Heart left ventricle (tissue), 16 donors: ENCODE data around the gene HGS. TPM values are rescaled to one million over a fixed set of nuclear protein-coding genes. Genes with fewer than 3 reads are reported as not detected.

Experiments
- ATAC-seq, 4 donors: fragments of 200-7000 bp; cut with Tn5 transposase; one replicate each; pipeline ENCODE4 v1.9.1; 2020 to 2022; ENCODE audit warnings: moderate library complexity in 4 of 4, mild to moderate bottlenecking in 3 of 4, moderate number of reproducible peaks in 1 of 4
- DNase-seq, 5 donors: peaks; one replicate each; pipeline ENCODE4 v3.0.0-alpha.2; 2020
- H3K27ac ChIP-seq, 12 donors: fragments of 200-600 bp; sonication (generic) in 4 of 12; one replicate each; pipeline versions ENCODE4 v1.5.0 to v1.8.0; 2016 to 2022; ENCODE audit warnings: mild to moderate bottlenecking in 2 of 12
- H3K27me3 ChIP-seq, 9 donors: fragments of 200-600 bp; sonication (generic) in 2 of 9; one replicate each; pipeline versions ENCODE4 v1.5.1 to v1.8.0; 2016 to 2022; ENCODE audit warnings: mild to moderate bottlenecking in 3 of 9
- H3K36me3 ChIP-seq, 9 donors: fragments of 200-600 bp; sonication (generic) in 2 of 9; one replicate each; pipeline versions ENCODE4 v1.5.0 to v1.8.0; 2018 to 2022; ENCODE audit warnings: mild to moderate bottlenecking in 2 of 9
- H3K4me1 ChIP-seq, 12 donors: fragments of 200-600 bp; sonication (generic) in 4 of 12; one replicate each; pipeline versions ENCODE4 v1.5.0 to v1.8.0; 2016 to 2022; ENCODE audit warnings: mild to moderate bottlenecking in 3 of 12
- H3K4me3 ChIP-seq, 12 donors: fragments of 200-600 bp; sonication (generic) in 4 of 12; one replicate each; pipeline versions ENCODE4 v1.5.0 to v1.8.0; 2017 to 2022; ENCODE audit warnings: mild to moderate bottlenecking in 9 of 12, moderate library complexity in 4 of 12
- H3K9me3 ChIP-seq, 12 donors: fragments of 200-600 bp; sonication (generic) in 4 of 12; one replicate each; pipeline versions ENCODE4 v1.5.0 to v1.8.0; 2016 to 2022; ENCODE audit warnings: mild to moderate bottlenecking in 1 of 12
- CTCF ChIP-seq, 12 donors: fragments of 200-600 bp; sonication (generic) in 4 of 12; IDR thresholded peaks; one replicate each; pipeline versions ENCODE4 v1.5.0 to v1.8.0; 2018 to 2022; ENCODE audit warnings: antibody characterized with exemption in 12 of 12, mild to moderate bottlenecking in 5 of 12
- POLR2A ChIP-seq, 2 donors: fragments of 450-650 bp; IDR thresholded peaks; one replicate each; pipeline ENCODE4 v1.6.1; 2017; ENCODE audit warnings: antibody characterized with exemption in 2 of 2, mild to moderate bottlenecking in 2 of 2, moderate library complexity in 2 of 2
- WGBS, 4 donors: extraction: QIAGEN DNeasy Blood & Tissue Kit in 2 of 4; methylation state at CpG; one replicate each; pipeline versions ENCODE4 v1.1.5 to v1.1.7; 2013 to 2018; 5-methylcytosine and 5-hydroxymethylcytosine counted together
- intact Hi-C, 10 donors: fragments of 100-400 bp; cut with DNase I; formaldehyde crosslinking; loops; one replicate each; pipeline versions ENCODE4 v1.11.1 to v1.14.2; 2022
- long read RNA-seq, 3 donors: library from polyadenylated mRNA; unstranded; transcript quantifications; one replicate each; pipeline ENCODE4 v2.0.0, GENCODE V29; 2020 to 2021
- polyA plus RNA-seq, 2 donors: library from polyadenylated mRNA; stranded (reverse); fragments of 200-250 nt; gene quantifications; one replicate each; pipeline ENCODE4 v1.2.3, GENCODE V29; 2013
- total RNA-seq, 9 donors: library from RNA; depleted of rRNA in 2 of 9; stranded (reverse); fragments of >200 nt in 2 of 9; fragmentation: NEBNext Ultra II Directional in 3 of 9; extraction: Animal tissue kit (Norgen Biotek cat#: 25700) in 3 of 9; gene quantifications; one replicate each; pipeline versions ENCODE4 v1.1.0 to v1.2.4, GENCODE V29; 2016 to 2023
- donor health status: ischemic (EF 13 %, LVEDD 7.1; RV severe dilation, severe dysfunction).
- donor health status: healthy with polysubstance abuse.
- donor health status: DM: no; HTN: yes; CAD: no.
- donor health status: DM: no; HTN: no; CAD: no.
- donor health status: ischemic (EF 25% LVEDD 6.9; RV normal size, moderate dysfunction).
- donor health status: ischemic (EF 25% LVEDD 5.7; RV mildly dilated, moderate dysfunction).
- donor health status: healthy.
- donor health status: DM: yes; HTN: yes; CAD: no.
- donor health status: ischemic (EF 35%, LVEDD 5.7; RV mildly dilated, moderate dysfunction).
- donor health status: nonischemic (EF 11% LVEDD 7.7; RV severe dilation, severe dysfunction).
- donor health status: DM: yes; HTN: yes; CAD: no.
- donor health status: PGD.
- donor health status: ischemic (EF 29% LVEDD 5.4; RV normal size, mild dysfunction).
- donor health status: nonischemic (EF 23%, LVEDD 6.1; RV moderate dilation, normal function).

The HGS gene
- total RNA-seq (10 to 100 TPM; 37.4 to 90.8 (median 40.3) TPM), polyA plus RNA-seq (10 to 100 TPM; 53.8 to 81.4 TPM)
- long read RNA-seq, donor 1, transcript HGS-201 (22 exons, 2,970 nt): major isoform, 27 of 53 reads
- long read RNA-seq, donor 1, partial matches to known transcripts: 15 of 53 reads
- long read RNA-seq, donor 1, other reads (novel, unspliced or antisense): 9 of 53 reads
- long read RNA-seq, donor 2, transcript HGS-201 (22 exons, 2,970 nt): major isoform, 261 of 389 reads
- long read RNA-seq, donor 2, partial matches to known transcripts: 81 of 389 reads
- long read RNA-seq, donor 2, other reads (novel, unspliced or antisense): 43 of 389 reads
- long read RNA-seq, donor 3, transcript HGS-201 (22 exons, 2,970 nt): major isoform, 47 of 82 reads
- long read RNA-seq, donor 3, partial matches to known transcripts: 27 of 82 reads
- long read RNA-seq, donor 3, other reads (novel, unspliced or antisense): 8 of 82 reads

GRCh38 chr17:81683584-81684441 lies at the start of gene HGS, which contains the start of gene ARL16:
HGS (plus strand) TSS chr17:81684011; CDS start chr17:81684067, 56 bp downstream.
ARL16 (minus strand) TSS chr17:81683797; CDS start chr17:81683753, 44 bp downstream.
- peak within 1 kb of the TSS; percentile 35 to 91 (median 85) for H3K27ac ChIP-seq
- peaks cover 0 to 54% (median 33%) of the 10 kb centered on the region in 9 donors for H3K36me3 ChIP-seq
- no peak for TF ChIP-seq CTCF (IDR thresholded peaks at IDR 0.05)
- TF ChIP-seq POLR2A (IDR thresholded peaks at IDR 0.05): peak in 1 of 2 donors; percentile 81
- whole genome bisulfite sequencing, 4 donors: 0 to 1% (median 1%) methylated on average over 30 to 112 of the region's 112 CpGs
- DNase-seq (peak; percentile 97 to 99 (median 98)), ATAC-seq (peak; percentile 99)
- H3K4me3 ChIP-seq: peak within 1 kb of the TSS; percentile 85 to 100 (median 92)
- H3K9me3 ChIP-seq: no peaks in the 10 kb centered on the region
- intact Hi-C loops: loop anchor here in 1 of 10 donors (2.0 kb wide), 1 partner anchor 17 kb away; the partner anchor contains the start of genes CCDC137 and OXLD1
- H3K27me3 ChIP-seq: no peaks in the 10 kb centered on the region
- H3K4me1 ChIP-seq: peaks cover 5 to 45% (median 26%) of the 10 kb centered on the region in 12 donors

- Histone ChIP-seq H3K27ac (peak overlapping the region in 5 of 12 donors; percentile 93 to 97 (median 95)), H3K27me3 (no peaks in the 10 kb centered on the region), H3K4me3 (peak overlapping the region in 10 of 12 donors; percentile 71 to 100 (median 93)), H3K9me3 (no peaks in the 10 kb centered on the region), H3K4me1 (peaks cover 10 to 48% (median 32%) of the 10 kb centered on the region in 12 donors), H3K36me3 (peaks cover 0 to 16% (median 3%) of the 10 kb centered on the region in 9 donors)
- DNase-seq (no peak), ATAC-seq (no peak)
- intact Hi-C loops: no loop called here
- TF ChIP-seq CTCF (IDR thresholded peaks at IDR 0.05) (no peak), POLR2A (IDR thresholded peaks at IDR 0.05) (no peak)
- 76 to 96% (median 89%) methylated on average over 4 to 5 of the region's 5 CpGs for WGBS, 4 donors
These were observed 48.4 kb upstream of the HGS start for GRCh38 chr17:81635431-81635830.

GRCh38 chr17:81635973-81636504 lies 47.8 kb upstream of the HGS start:
- WGBS, 4 donors: 24 to 33% (median 29%) methylated on average over 17 to 18 of the region's 18 CpGs
- H3K27me3 ChIP-seq: no peaks in the 10 kb centered on the region
- no peak for TF ChIP-seq CTCF (IDR thresholded peaks at IDR 0.05)
- ATAC-seq (peak in 3 of 4 donors; percentile 11 to 70 (median 70)), DNase-seq (no peak)
- peaks cover 10 to 48% (median 32%) of the 10 kb centered on the region in 12 donors for H3K4me1 ChIP-seq
- no peaks in the 10 kb centered on the region for H3K9me3 ChIP-seq
- H3K36me3 ChIP-seq: peaks cover 0 to 16% (median 0%) of the 10 kb centered on the region in 9 donors
- peak overlapping the region; percentile 71 to 100 (median 92) for H3K4me3 ChIP-seq
- peak overlapping the region; percentile 73 to 97 (median 95) for H3K27ac ChIP-seq
- intact Hi-C loops: loop anchor here in 3 of 10 donors (2.0 kb wide), 2 partner anchors 29 to 31 kb away; partner anchors contain the start of genes CCDC137 (in 2 of the 3) and OXLD1 (in 2 of the 3)
